Esophagus muscularis mucosa (tissue), 4 donors: ENCODE data around the gene NELFB.

Source experiments
- CTCF ChIP-seq, 3 experiments: fragments of 200-600 bp in 2 of 3; fragments of 450-650 bp in 1 of 3; sonication (generic) in 2 of 3; IDR thresholded peaks; one replicate each; pipeline ENCODE4 v1.5.1; 2017 to 2019; ENCODE audit warnings: antibody characterized with exemption in 3 of 3, mild to moderate bottlenecking in 2 of 3, moderate library complexity in 1 of 3
- EP300 ChIP-seq: sonication (generic); formaldehyde crosslinking; IDR thresholded peaks from one replicate; pipeline ENCODE4 v1.6.1; 2017; ENCODE audit warnings: antibody characterized with exemption
- POLR2A ChIP-seq: fragments of 450-650 bp; IDR thresholded peaks from one replicate; pipeline ENCODE4 v1.6.1; 2017; ENCODE audit warnings: antibody characterized with exemption, moderate library complexity, mild to moderate bottlenecking, low read depth
- POLR2AphosphoS5 ChIP-seq, 2 donors: sonication (generic); formaldehyde crosslinking; IDR thresholded peaks; one replicate each; pipeline ENCODE4 v1.6.1; 2017; ENCODE audit warnings: antibody characterized with exemption in 2 of 2

- TF ChIP-seq CTCF (IDR thresholded peaks at IDR 0.05): no peak
- TF ChIP-seq POLR2AphosphoS5 (IDR thresholded peaks at IDR 0.05): no peak
- no peak for TF ChIP-seq EP300
- no peak for TF ChIP-seq POLR2A
These were observed 35.3 kb upstream of the NELFB start for GRCh38 chr9:137219757-137220316.
